HG03097 (cell line): ENCODE data around the gene CD63.

Source experiments
- ATAC-seq: cut with Tn5 transposase; IDR thresholded peaks from one replicate; pipeline ENCODE4 v1.9.1; 2021; ENCODE audit not compliant: unreplicated experiment, low FRiP score

The CD63 gene

DNA sequence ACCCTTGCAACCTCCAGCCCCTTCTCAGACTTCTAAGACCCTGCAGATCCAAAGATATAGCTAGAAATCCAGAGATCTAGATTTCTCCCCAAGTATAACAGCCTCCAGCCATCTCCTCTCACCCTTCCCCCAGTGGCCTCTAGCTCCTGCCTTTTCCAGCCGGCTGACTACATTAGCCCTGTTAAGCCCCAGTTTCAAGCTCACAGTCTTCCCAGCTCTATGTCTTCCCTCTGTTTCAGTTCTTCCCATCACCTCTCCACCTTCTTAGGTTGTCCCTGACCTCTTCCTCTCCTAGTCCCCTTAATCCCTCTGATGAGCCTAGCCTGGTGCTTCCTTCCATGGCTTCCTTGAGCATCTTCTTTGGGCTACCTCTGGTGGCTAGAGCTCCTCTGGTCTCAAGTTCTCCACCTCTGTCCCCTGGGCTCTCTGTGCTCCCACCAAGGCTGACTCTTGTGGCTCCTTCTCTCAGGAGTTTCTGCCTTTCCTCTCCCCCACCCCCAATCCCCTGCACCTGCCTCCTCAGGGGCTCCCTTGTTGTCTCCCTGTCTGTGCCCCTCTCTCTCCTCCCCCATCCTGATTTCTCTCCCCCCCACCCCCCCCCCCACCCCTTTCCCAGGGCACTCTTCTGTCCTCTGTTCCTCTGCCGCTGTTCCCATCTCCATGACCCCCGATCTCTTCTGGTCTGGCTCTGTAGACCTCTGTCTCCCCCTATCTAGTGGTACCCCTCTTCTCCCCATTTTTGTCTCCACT is 13.3 kb upstream of the CD63 start:
- no peak for ATAC-seq

- no peak for ATAC-seq
These were observed 10.2 kb upstream of the CD63 start for GRCh38 chr12:55739025-55739378.

GRCh38 chr12:55738123-55739024 is 9.6 kb upstream of the CD63 start:
- ATAC-seq = peak; percentile 71

GRCh38 chr12:55737581-55738122 is 8.8 kb upstream of the CD63 start:
- no peak for ATAC-seq

- ATAC-seq = no peak
These were observed 8.2 kb upstream of the CD63 start for GRCh38 chr12:55736780-55737580.

GRCh38 chr12:55736076-55736475 is 7.3 kb upstream of the CD63 start:
- ATAC-seq = no peak

- no peak for ATAC-seq
These were observed 5.8 kb upstream of the CD63 start for GRCh38 chr12:55734595-55734994.

GRCh38 chr12:55733858-55734257 is 5.0 kb upstream of the CD63 start:
- no peak for ATAC-seq

DNA sequence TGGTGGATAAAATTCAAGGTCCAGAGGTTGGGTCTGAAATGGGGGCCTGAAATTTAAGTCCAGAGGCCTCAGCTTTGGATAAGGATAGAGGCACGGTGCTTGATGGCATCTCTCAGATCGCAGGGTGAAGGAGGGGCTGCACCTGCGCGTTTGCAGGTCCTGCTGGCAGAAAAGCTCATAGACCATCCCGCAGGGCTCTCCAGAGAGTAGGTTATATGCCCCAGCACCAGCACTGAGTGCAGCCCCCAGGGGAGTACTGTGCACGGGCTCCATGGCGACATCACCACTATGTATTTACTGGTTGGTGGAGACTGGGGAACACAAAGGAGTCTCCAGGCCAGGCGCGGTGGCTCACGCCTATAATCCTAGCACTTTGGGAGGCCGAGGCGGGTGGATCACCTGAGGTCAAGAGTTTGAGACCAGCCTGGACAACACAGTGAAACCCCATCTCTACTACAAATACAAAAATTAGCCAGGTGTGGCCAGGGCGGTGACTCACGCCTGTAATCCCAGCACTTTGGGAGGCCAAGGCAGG is 4.3 kb upstream of the CD63 start:
- ATAC-seq = no peak

GRCh38 chr12:55732288-55732687 is 3.5 kb upstream of the CD63 start:
- ATAC-seq = no peak

GRCh38 chr12:55729819-55730818 is 1.3 kb upstream of the CD63 start:
- ATAC-seq = peak; percentile 37

GRCh38 chr12:55728186-55728938 is 447 bp downstream of the CD63 start:
- ATAC-seq = peak; percentile 11

DNA sequence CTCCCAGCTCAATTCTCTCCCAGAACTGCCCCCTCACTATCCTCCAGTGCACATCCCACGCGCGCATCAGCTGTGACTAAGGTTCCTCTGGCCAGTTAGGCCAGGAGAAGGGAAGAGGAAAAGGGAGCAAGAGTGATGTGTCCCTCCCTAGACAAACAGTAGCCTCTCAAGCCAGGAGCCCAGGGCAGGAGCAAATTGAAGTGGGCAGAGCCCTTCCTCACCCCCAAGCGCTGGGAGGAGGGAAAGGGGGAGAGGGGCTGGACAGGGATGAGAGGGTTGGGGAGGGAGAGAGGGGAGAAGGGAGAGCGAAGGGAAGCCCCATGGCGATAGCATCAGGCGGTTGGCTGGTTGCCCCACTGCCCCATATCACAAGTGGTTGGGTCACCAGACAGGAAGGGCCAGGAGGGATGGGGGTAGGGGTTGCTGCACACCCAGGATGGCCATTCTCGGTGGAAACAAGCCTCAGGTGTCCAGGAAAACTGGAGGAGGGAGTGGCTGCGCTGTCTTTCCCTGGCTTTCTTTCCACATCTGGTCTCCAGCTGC is 1.1 kb downstream of the CD63 start:
- no peak for ATAC-seq

- ATAC-seq = no peak
These were observed 1.8 kb downstream of the CD63 start for GRCh38 chr12:55726971-55727370.

- no peak for ATAC-seq
These were observed 3.3 kb downstream of the CD63 start for GRCh38 chr12:55725556-55725955.

- ATAC-seq = no peak
These were observed 3.9 kb downstream of the CD63 start for GRCh38 chr12:55724940-55725309.

GRCh38 chr12:55724226-55724939 is 4.4 kb downstream of the CD63 start:
- no peak for ATAC-seq
